HG02840 (cell line): ENCODE measurements around the gene PRLR.
"Not testable (repeated sequence)": the region's sequence is repeated elsewhere in the genome, so short reads cannot be mapped to it uniquely, and the experiment has no call there.

Experiments
- ATAC-seq: cut with Tn5 transposase; IDR thresholded peaks from one replicate; pipeline ENCODE4 v1.9.1; 2021; ENCODE audit warnings: mild to moderate bottlenecking, moderate library complexity, moderate number of reproducible peaks; ENCODE audit not compliant: unreplicated experiment, low FRiP score

The PRLR gene

DNA sequence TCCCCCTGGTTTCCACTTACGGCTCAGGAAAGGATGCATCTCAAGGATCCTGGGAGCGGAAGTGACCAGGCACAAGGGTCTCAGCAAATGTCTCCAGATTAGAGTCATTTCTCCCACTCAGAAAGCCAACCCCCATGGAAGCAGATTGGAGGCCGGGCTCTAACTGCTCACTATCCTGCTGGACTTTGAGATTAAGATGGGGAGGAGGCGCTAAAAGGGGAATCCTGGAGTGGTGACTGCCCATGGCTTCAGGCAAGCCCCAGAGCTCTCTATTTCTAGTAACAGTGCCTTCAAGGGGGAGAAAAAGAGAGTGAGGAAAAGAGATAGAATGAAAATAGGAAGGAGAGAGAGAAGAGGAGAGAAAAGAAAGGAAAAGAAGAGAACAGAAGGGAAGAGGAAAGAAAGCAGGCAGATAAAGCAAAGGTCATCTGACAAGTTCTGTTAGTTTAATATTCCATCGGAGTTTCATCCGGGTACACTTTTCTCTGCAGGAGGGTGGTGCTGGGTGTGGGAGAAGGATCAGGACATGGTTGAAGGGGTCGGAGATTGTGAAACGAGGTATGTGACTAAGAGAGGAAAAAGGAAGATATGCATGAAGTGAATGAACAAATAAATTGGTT, 182.4 kb downstream of the PRLR start, which contains the start of gene AGXT2:
Gene AGXT2 (minus strand): TSS at position 165 of the 620 bp plus-strand sequence. CDS start 57 bp downstream, at position 108.
- no peak for ATAC-seq

DNA sequence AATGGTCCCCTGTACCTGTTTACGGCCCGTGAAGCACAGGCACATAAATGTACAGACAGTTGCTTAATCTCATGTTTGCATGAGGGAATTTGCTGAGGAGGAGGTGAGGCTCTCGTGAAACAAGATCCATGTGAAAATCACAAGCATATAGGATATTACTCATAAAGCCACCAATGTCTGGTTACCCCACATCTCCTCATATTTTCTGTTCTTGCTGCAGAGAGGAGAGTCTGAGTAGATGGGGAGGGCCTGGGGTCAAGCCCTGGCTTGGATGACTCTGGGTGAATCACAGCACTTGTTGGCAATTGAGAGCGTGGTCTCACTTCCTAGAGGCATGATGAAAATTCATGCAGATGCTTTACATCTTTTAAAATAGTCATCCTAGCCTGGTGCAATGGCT, 183.5 kb downstream of the PRLR start:
- ATAC-seq: no peak

DNA sequence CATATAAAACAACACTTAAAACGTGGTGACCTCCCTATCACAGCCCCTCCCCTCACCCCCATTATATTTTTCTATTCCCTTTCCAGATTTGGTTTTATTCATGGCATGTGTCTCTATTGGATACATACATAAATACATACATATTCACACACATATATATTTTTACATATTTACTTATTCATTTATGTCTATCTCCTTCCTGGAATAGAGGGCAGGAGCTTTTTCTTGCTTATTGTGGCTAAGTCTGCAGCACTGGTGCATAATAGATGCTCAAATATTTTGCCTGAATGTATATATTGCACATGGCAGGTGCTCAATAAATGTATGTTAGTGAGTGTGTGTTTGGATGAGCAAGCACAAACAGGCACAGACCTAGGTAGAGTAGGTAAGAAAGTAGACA, 185.0 kb downstream of the PRLR start:
- ATAC-seq: no peak

DNA sequence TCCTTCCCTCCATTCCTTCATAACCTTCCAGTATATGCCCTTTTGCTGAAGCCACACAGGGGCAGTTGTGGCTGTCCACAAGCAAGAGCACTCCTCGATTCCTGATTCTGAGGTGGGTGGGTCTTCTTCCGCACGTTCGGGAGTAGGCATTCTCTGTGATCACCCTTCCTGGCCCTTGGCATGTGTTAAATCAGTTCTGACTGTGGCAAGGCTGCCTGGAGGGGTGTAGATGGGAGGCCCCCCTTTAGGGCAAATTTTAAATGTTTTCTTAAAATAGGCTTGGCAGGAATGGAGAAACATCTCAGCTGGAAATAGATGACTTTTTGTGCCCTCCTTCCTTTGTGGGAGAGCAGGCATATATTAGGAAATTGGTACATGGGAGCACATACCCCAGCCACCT, 185.6 kb downstream of the PRLR start:
- ATAC-seq: no peak

GRCh38 chr5:35042781-35043180, 187.5 kb downstream of the PRLR start:
- ATAC-seq: no peak

GRCh38 chr5:35041261-35041660, 189.0 kb downstream of the PRLR start:
- no peak for ATAC-seq

GRCh38 chr5:35038891-35039290, 191.4 kb downstream of the PRLR start:
- ATAC-seq: no peak

- ATAC-seq: no peak
Observed at GRCh38 chr5:35036536-35036935, 193.8 kb downstream of the PRLR start.

DNA sequence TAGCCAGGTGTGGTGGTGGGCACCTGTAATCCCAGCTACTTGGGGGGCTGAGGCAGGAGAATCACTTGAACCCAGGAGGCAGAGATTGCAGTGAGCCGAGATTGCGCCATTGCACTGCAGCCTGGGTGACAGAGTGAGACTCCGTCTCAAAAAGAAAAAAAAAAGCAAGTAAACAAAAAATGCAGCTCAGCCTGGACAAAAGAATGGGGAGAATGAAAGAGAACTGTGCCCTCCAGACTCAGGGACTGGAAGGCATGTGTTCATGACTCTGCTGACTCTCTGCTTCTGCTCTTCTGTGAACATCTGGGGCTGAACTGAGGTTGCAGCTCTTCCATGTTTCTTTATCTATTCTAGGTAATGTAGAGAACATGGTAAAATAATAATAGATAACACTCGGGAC, 194.4 kb downstream of the PRLR start:
- not testable (repeated sequence) for ATAC-seq

DNA sequence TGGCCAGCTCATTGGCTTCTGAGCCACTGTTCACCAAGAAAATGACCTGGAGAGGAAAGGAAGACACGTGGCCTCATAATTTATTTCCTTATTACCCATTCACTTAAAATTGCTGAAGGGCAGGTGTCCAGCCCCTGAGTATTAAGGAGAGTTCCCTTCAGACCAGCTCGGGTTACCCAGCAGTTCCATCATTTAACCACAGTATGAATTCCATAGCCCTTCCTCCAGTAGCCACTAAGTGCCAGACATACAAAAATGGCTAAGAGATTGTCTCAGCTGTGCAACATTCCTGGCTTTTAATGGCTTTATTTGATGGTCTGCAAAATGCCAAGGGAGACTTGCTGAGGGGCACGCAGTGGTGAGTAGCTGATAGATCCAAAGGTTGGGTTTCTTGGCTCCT, 195.0 kb downstream of the PRLR start:
- ATAC-seq: no peak

- ATAC-seq: no peak
Observed at GRCh38 chr5:35032356-35032755, 197.9 kb downstream of the PRLR start.

DNA sequence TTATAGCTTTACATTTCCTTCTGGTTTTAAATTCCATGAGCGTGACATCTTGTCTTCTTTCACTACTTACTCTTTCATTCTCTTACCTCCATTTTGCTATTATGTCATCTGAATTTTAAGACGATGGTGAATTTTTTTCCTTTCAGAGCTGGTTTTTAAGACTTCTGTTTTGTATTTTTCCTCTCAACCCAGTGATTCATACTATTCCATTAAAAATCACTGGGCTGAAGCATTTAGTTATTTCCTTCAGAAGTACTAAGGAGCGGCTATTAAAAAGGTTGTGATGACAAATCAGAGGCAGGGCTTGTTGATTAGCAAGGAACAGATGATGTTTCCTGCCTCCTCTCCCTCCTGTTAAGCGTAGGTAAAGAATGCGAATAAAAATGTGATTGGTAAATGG, 199.0 kb downstream of the PRLR start:
- ATAC-seq: no peak

- ATAC-seq: no peak
Observed at GRCh38 chr5:35030426-35031100, 199.7 kb downstream of the PRLR start.

GRCh38 chr5:35029333-35029732, 201.0 kb downstream of the PRLR start:
- ATAC-seq: no peak

DNA sequence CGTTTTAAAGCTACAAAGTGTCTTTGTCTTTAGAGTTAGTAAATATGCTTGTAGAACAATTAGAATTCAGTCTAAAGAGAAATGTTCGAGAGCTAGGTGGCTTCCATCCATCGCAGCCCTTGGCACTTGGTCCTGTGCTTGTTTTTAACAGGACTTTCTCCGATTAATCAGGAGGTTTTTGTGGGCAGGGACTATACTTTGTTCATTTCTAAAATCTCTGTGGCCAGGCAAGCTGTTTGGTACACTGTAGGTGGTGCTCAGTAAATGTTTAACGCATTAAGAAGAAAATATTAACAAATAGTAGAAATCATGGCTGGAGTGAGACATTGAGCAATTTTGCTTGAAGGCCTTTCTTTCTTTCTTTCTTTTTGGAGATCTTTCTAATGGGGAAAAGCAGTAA, 203.3 kb downstream of the PRLR start:
- ATAC-seq: no peak

- ATAC-seq: no peak
Observed at GRCh38 chr5:35026280-35026840, 203.9 kb downstream of the PRLR start.

DNA sequence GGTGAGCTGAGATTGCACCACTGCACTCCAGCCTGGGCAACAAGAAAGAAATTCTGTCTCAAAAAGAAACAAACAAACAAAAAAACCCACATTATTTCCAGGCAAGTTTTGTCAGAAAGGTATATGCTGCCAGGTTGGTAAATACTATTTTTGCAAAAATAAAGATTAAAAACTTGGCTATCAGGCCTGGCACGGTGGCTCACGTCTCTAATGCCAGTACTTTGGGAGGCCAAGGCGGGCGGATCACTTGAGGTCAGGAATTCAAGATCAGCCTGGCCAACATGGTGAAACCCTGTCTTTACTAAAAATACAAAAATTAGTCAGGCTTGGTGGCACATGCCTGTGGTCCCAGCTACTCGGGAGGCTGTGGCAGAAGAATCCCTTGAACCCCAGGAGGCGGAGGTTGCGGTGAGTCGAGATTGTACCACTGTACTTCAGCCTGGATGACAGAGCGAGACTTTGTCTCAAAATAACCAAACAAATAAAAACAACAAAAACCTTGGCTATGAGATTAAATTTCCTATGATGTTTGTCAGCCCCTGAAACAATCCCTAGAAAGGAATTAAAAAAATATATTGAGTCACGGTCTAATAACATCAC, 205.3 kb downstream of the PRLR start:
- ATAC-seq: no peak

DNA sequence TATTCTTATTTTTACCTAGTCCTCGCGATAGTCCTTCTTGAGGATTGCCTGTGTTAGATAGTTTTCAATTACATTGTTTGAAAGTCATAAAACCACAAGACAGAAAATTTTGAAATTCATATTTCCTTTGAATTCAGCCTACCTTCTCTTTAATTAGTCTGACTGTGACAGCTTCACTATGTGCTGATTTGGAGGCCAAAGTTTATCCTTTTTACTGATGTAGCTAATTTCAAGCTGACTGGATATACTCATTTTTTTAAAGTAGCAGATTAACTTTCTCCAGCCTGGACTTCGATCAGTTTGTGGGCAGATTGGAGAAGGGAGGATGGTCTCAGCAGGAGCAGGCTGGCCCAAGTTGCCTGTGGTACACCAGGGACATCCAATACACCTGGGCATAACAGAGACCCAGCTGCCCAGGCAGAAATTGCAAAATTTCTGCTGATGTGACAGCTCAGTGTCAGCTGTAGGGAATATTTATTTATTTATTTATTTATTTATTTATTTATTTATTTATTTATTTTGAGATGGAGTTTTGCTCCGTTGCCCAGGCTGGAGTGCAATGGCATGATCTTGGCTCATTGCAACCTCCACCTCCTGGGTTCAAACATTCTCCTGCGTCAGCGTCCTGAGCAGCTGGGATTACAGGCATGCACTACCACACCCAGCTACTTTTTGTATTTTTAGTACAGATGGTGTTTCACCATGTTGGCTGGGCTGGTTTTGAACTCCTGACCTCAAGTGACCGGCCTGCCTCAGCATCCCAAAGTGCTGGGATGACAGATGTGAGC, 206.7 kb downstream of the PRLR start:
- ATAC-seq: no peak

- ATAC-seq: peak; percentile 94
Observed at GRCh38 chr5:35016174-35017051, 213.9 kb downstream of the PRLR start.

DNA sequence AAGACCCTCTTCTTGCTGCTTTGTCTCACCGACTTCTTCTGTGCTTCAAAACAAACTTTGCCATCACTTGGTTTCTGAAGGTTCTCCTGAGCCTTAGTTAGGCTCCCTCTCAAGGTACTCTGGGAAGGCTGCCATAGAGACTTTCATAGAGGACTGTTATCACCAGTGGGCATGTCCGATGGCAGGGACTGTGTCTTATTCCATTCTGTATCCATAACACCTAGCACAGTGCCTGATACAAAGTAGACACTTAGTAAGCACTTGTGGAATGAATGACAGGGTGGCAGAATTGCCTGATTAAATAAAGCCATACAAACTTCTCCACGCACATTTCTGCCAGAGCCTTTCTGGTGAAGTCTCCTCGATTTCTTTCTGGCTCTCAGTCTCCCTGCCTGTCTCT, 215.2 kb downstream of the PRLR start:
- ATAC-seq: no peak
